ENCODE data around the gene ID2. TPM values are rescaled to one million over a fixed set of nuclear protein-coding genes. Genes with fewer than 3 reads are reported as not detected.

Gene ID2
- total and polyA plus RNA-seq, 2 of the 13 experiments (the other 11 are each of a cell fraction or from before 2014, with no cell fraction given), result 214 to 719 TPM

DNA sequence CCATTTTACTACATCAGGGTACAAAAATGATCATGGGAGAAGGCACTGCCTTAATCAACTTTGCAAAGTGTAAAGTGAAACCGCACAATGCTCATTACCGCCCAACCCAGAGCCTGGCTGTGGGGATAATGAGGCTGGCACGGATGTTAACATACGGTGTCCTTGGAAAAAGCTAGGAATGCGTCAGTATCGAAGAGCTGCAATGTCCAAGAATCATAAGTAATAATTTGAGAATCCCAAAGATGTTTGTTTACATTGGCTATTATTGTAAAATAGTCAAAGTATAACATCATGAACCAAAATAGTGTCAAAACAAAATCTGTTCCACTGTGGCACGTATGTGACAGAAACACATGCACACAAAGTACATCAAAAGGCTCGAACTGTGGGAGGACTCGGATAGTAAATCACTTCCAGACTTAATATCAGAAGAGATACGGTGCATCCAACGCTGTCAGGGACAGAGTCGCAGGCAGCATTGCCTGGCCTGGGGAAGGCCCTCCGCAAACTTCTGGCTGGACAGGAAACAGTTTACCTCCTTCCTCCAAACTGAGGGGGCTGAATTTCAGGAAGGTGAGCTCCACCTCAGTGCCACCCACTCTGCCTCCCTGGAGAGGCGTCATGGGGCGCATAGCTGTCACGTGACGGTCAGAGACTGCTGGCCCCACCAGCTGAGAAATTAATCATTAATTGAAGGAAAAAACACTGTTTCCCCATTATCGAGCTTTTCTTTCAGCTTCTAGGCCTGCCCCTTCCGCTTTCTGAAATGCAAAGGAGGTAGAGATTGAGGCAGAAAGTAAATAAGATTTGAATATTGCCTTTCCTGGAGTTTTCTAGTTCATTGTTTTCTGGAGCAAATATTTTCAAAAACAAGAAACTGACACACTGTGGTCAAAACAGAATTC, 1.8 kb upstream of the ID2 start (continued):
- TF ChIP-seq, protein P1, sequence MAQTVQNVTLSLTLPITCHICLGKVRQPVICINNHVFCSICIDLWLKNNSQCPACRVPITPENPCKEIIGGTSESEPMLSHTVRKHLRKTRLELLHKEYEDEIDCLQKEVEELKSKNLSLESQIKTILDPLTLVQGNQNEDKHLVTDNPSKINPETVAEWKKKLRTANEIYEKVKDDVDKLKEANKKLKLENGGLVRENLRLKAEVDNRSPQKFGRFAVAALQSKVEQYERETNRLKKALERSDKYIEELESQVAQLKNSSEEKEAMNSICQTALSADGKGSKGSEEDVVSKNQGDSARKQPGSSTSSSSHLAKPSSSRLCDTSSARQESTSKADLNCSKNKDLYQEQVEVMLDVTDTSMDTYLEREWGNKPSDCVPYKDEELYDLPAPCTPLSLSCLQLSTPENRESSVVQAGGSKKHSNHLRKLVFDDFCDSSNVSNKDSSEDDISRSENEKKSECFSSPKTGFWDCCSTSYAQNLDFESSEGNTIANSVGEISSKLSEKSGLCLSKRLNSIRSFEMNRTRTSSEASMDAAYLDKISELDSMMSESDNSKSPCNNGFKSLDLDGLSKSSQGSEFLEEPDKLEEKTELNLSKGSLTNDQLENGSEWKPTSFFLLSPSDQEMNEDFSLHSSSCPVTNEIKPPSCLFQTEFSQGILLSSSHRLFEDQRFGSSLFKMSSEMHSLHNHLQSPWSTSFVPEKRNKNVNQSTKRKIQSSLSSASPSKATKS (CRISPR knock-in tag; IDR thresholded peaks at IDR 0.05), result 0 out of 2 replicates have a peak, but pooled peaks have one; percentile 36
- TF ChIP-seq, protein P2, sequence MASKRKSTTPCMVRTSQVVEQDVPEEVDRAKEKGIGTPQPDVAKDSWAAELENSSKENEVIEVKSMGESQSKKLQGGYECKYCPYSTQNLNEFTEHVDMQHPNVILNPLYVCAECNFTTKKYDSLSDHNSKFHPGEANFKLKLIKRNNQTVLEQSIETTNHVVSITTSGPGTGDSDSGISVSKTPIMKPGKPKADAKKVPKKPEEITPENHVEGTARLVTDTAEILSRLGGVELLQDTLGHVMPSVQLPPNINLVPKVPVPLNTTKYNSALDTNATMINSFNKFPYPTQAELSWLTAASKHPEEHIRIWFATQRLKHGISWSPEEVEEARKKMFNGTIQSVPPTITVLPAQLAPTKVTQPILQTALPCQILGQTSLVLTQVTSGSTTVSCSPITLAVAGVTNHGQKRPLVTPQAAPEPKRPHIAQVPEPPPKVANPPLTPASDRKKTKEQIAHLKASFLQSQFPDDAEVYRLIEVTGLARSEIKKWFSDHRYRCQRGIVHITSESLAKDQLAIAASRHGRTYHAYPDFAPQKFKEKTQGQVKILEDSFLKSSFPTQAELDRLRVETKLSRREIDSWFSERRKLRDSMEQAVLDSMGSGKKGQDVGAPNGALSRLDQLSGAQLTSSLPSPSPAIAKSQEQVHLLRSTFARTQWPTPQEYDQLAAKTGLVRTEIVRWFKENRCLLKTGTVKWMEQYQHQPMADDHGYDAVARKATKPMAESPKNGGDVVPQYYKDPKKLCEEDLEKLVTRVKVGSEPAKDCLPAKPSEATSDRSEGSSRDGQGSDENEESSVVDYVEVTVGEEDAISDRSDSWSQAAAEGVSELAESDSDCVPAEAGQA (IDR thresholded peaks at IDR 0.05; ENCODE audit: low read depth), result peak; percentile 77; the same call in 1 of the 2 replicates
- TF ChIP-seq, protein P2 (CRISPR knock-in tag; IDR thresholded peaks at IDR 0.05; ENCODE audit: borderline replicate concordance), result no peak
- peak; percentile 74 for TF ChIP-seq SIX1 (CRISPR knock-in tag; IDR thresholded peaks at IDR 0.05; ENCODE audit: borderline replicate concordance)
- peak; percentile 62; the same call in 1 of the 2 replicates for TF ChIP-seq NFYC (CRISPR knock-in tag; IDR thresholded peaks at IDR 0.05)
- TF ChIP-seq MTA3 (CRISPR knock-in tag; IDR thresholded peaks at IDR 0.05), result no peak
- TF ChIP-seq, protein P3, sequence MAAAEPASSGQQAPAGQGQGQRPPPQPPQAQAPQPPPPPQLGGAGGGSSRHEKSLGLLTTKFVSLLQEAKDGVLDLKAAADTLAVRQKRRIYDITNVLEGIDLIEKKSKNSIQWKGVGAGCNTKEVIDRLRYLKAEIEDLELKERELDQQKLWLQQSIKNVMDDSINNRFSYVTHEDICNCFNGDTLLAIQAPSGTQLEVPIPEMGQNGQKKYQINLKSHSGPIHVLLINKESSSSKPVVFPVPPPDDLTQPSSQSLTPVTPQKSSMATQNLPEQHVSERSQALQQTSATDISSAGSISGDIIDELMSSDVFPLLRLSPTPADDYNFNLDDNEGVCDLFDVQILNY (CRISPR knock-in tag; conservative IDR thresholded peaks at IDR 0.05), result no peak
- TF ChIP-seq EP300 (IDR thresholded peaks at IDR 0.05; ENCODE audit: low read depth in 2 of 2, low read length in 2 of 2), result peak; percentile 57 to 71; a peak in 3 of 4 replicates
- no peak for TF ChIP-seq EP300 (CRISPR knock-in tag; IDR thresholded peaks at IDR 0.05; ENCODE audit: borderline replicate concordance)
- TF ChIP-seq MEIS1 (CRISPR knock-in tag; IDR thresholded peaks at IDR 0.05; ENCODE audit: borderline replicate concordance), result peak; percentile 58; the same call in 1 of the 2 replicates
- no peak for TF ChIP-seq ZNF891 (CRISPR knock-in tag; IDR thresholded peaks at IDR 0.05)
- peak; percentile 83 for TF ChIP-seq RXRB (CRISPR knock-in tag; IDR thresholded peaks at IDR 0.05; ENCODE audit: borderline replicate concordance)
- peak; percentile 87; the same call in 1 of the 2 replicates for TF ChIP-seq TSC22D2 (CRISPR knock-in tag; IDR thresholded peaks at IDR 0.05; ENCODE audit: borderline replicate concordance)
- TF ChIP-seq ATF4 (CRISPR knock-in tag; IDR thresholded peaks at IDR 0.05), result peak in 1 of 2 experiments; percentile 30; a peak in 1 of 4 replicates
- TF ChIP-seq KLF9 (CRISPR knock-in tag; IDR thresholded peaks at IDR 0.05; ENCODE audit: low read depth), result peak; percentile 30; the same call in 1 of the 2 replicates
- 0 out of 2 replicates have a peak, but pooled peaks have one; percentile 13 for TF ChIP-seq ZNF143 (CRISPR knock-in tag; IDR thresholded peaks at IDR 0.05)
- peak; percentile 77 for TF ChIP-seq ZFY (CRISPR knock-in tag; IDR thresholded peaks at IDR 0.05)
- peak; percentile 28 for TF ChIP-seq STAG1 (CRISPR knock-in tag; IDR thresholded peaks at IDR 0.05)
- TF ChIP-seq HDAC1 (CRISPR knock-in tag; IDR thresholded peaks at IDR 0.05), result peak; percentile 76; the same call in 1 of the 2 replicates

Data from HepG2 (cell line).